NB4 (cell line): ENCODE data around the gene RERE.

Experiments
- CTCF ChIP-seq: IDR thresholded peaks from one replicate; pipeline ENCODE4 v1.5.1; 2012; ENCODE audit warnings: low read depth, low read length
- MAX ChIP-seq: IDR thresholded peaks from 2 replicates; pipeline ENCODE4 v1.6.1; 2011; ENCODE audit warnings: low read depth, low read length
- MYC ChIP-seq: IDR thresholded peaks from 2 replicates; pipeline ENCODE4 v1.6.1; 2011; ENCODE audit warnings: low read depth, low read length

- TF ChIP-seq CTCF (no peak), MAX (no peak), MYC (no peak)
Observed at GRCh38 chr1:8423269-8423691, 394.2 kb downstream of the RERE start.
